Neural cell (in vitro differentiated cells): ENCODE measurements around the gene BTG4. TPM values are rescaled to one million over a fixed set of nuclear protein-coding genes. Genes with fewer than 3 reads are reported as not detected.

Source experiments
- H2AFZ ChIP-seq: fragments of 200-600, 300-800 bp; sonication (generic), shearing (Covaris generic); 2 replicates; pipeline ENCODE4 v1.6.0; 2014; ENCODE audit warnings: low read depth, mild to moderate bottlenecking, antibody characterized with exemption, low read length, moderate library complexity
- H3F3A ChIP-seq: fragments of 200-600 bp; shearing (Covaris generic); 2 replicates; pipeline ENCODE4 v1.6.1; 2016; ENCODE audit warnings: mild to moderate bottlenecking, moderate library complexity, mixed read lengths, antibody characterized with exemption, low read length; ENCODE audit not compliant: insufficient read depth, poor library complexity, severe bottlenecking
- H3K27ac ChIP-seq: fragments of 200-600, 300-800 bp; sonication (generic), shearing (Covaris generic); 2 replicates; pipeline ENCODE4 v1.5.1; 2014; ENCODE audit warnings: mild to moderate bottlenecking, low read length, moderate library complexity
- H3K27me3 ChIP-seq: fragments of 300-800, 200-600 bp; sonication (generic), shearing (Covaris generic); 2 replicates; pipeline ENCODE4 v1.6.0; 2014; ENCODE audit warnings: mild to moderate bottlenecking, low read depth, low read length, moderate library complexity; ENCODE audit not compliant: insufficient read depth
- H3K36me3 ChIP-seq: fragments of 300-800, 200-600 bp; sonication (generic), shearing (Covaris generic); 2 replicates; pipeline ENCODE4 v1.5.1; 2014; ENCODE audit warnings: mild to moderate bottlenecking, antibody characterized with exemption, low read length, moderate library complexity; ENCODE audit not compliant: insufficient read depth
- H3K4me2 ChIP-seq: fragments of 300-800, 200-600 bp; sonication (generic), shearing (Covaris generic); 2 replicates; pipeline ENCODE4 v1.6.0; 2014; ENCODE audit warnings: mild to moderate bottlenecking, low read length
- H3K4me3 ChIP-seq: fragments of 300-800, 200-600 bp; sonication (generic), shearing (Covaris generic); 2 replicates; pipeline ENCODE4 v1.5.1; 2014; ENCODE audit warnings: mild to moderate bottlenecking, low read length, moderate library complexity
- H3K79me2 ChIP-seq: fragments of 200-600 bp; shearing (Covaris generic); replicated peaks from 2 replicates; pipeline ENCODE4 v1.6.0; 2014; ENCODE audit warnings: mild to moderate bottlenecking, low read length, moderate library complexity; ENCODE audit not compliant: insufficient read depth
- H3K9ac ChIP-seq: fragments of 300-800, 200-600 bp; sonication (generic), shearing (Covaris generic); 2 replicates; pipeline ENCODE4 v1.6.1; 2016; ENCODE audit warnings: mild to moderate bottlenecking, low read length, mixed read lengths
- H3K9me2 ChIP-seq: fragments of 200-600 bp; shearing (Covaris generic); 2 replicates; pipeline ENCODE4 v1.6.1; 2016; ENCODE audit warnings: mild to moderate bottlenecking, low read length, mixed read lengths; ENCODE audit not compliant: insufficient read depth
- H3K9me3 ChIP-seq: fragments of 200-600, 300-800 bp; sonication (generic), shearing (Covaris generic); 2 replicates; pipeline ENCODE4 v1.6.1; 2016; ENCODE audit warnings: mild to moderate bottlenecking, mixed run types, low read length, moderate library complexity, mixed read lengths
- H4K20me1 ChIP-seq: fragments of 200-600 bp; shearing (Covaris generic); 2 replicates; pipeline ENCODE4 v1.6.1; 2016; ENCODE audit warnings: mild to moderate bottlenecking, mixed run types; ENCODE audit not compliant: insufficient read depth
- EP300 ChIP-seq: fragments of 450-650 bp; conservative IDR thresholded peaks from 2 replicates; pipeline ENCODE4 v1.6.1; 2014; ENCODE audit warnings: antibody characterized with exemption, mild to moderate bottlenecking, moderate library complexity; ENCODE audit not compliant: poor library complexity, severe bottlenecking
- EZH2 ChIP-seq: fragments of 200-600, 300-800 bp; shearing (Covaris generic), sonication (generic); IDR thresholded peaks from 2 replicates; pipeline ENCODE4 v1.6.1; 2014; ENCODE audit warnings: antibody characterized with exemption, low read length, borderline replicate concordance, mild to moderate bottlenecking; ENCODE audit not compliant: insufficient read depth, poor library complexity, severe bottlenecking
- MXI1 ChIP-seq: fragments of 450-650 bp; conservative IDR thresholded peaks from 2 replicates; pipeline ENCODE4 v1.6.1; 2014; ENCODE audit warnings: antibody characterized with exemption, mild to moderate bottlenecking; ENCODE audit not compliant: poor library complexity, severe bottlenecking
- POLR2AphosphoS5 ChIP-seq: IDR thresholded peaks from 2 replicates; pipeline ENCODE4 v1.6.1; 2012
- RAD21 ChIP-seq: fragments of 450-650 bp; conservative IDR thresholded peaks from 2 replicates; pipeline ENCODE4 v1.6.1; 2014; ENCODE audit warnings: antibody characterized with exemption, mild to moderate bottlenecking, moderate library complexity
- SMC3 ChIP-seq: fragments of 450-650 bp; conservative IDR thresholded peaks from 2 replicates; pipeline ENCODE4 v1.6.1; 2014; ENCODE audit warnings: antibody characterized with exemption, mild to moderate bottlenecking, moderate library complexity; ENCODE audit not compliant: poor library complexity
- TAF1 ChIP-seq: IDR thresholded peaks from 2 replicates; pipeline ENCODE4 v1.6.1; 2012; ENCODE audit warnings: low read depth
- polyA plus RNA-seq: library from polyadenylated mRNA; depleted of rRNA; stranded (reverse); fragments of >200 nt; gene quantifications from 2 replicates; pipeline ENCODE4 v1.2.3, GENCODE V29; 2014
- TF ChIP-seq, protein P1 (sequence below): fragments of 450-650 bp; IDR thresholded peaks from 2 replicates; pipeline ENCODE4 v1.5.1; 2014; ENCODE audit warnings: antibody characterized with exemption, mild to moderate bottlenecking, moderate library complexity; ENCODE audit not compliant: poor library complexity, severe bottlenecking
- TF ChIP-seq, protein P2 (sequence below): IDR thresholded peaks from 2 replicates; pipeline ENCODE4 v1.6.1; 2012; ENCODE audit warnings: borderline replicate concordance

Gene BTG4
- polyA plus RNA-seq, 1 donor from 2014 or later: not detected

DNA sequence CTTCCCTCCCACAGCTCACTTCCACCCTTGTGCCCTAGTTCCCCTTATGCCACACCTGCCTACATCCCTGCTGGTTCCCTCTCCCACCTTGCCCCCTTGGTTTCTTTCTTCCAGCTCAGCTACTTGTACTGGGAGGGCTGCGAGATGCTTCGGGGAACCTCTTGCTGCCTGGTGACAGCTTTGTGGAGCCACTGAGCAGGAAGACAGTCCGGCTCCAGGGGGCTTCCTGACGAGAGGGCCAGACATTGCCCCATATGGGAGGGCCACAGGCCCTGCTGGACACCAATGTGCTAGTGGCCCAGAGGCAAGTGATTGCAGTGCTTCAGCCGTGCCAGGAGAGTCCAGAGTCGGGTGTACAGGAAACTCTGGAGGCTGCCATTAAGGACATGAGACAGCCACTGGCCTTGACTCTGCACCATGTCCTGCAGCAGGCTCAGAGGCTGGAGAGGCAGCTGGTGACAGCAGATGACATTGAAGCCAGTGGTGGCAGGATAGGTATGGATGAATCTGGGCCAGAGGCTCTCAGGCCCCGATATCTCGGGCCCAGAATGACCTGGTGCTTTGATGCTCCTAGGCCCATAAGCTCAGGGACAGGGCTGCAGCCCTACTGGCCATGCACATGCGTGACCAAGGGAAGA lies 54.3 kb downstream of the BTG4 start:
- H3K79me2 ChIP-seq: no peaks in the 10 kb centered on the region
- no peaks in the 10 kb centered on the region for H3K36me3 ChIP-seq
- no peak overlapping the region for H3K27ac ChIP-seq
- no peak overlapping the region for H3K4me2 ChIP-seq
- H2AFZ ChIP-seq: no peak overlapping the region
- no peak for TF ChIP-seq MXI1
- no peak for TF ChIP-seq EZH2
- no peak for TF ChIP-seq SMC3
- TF ChIP-seq, protein P1, sequence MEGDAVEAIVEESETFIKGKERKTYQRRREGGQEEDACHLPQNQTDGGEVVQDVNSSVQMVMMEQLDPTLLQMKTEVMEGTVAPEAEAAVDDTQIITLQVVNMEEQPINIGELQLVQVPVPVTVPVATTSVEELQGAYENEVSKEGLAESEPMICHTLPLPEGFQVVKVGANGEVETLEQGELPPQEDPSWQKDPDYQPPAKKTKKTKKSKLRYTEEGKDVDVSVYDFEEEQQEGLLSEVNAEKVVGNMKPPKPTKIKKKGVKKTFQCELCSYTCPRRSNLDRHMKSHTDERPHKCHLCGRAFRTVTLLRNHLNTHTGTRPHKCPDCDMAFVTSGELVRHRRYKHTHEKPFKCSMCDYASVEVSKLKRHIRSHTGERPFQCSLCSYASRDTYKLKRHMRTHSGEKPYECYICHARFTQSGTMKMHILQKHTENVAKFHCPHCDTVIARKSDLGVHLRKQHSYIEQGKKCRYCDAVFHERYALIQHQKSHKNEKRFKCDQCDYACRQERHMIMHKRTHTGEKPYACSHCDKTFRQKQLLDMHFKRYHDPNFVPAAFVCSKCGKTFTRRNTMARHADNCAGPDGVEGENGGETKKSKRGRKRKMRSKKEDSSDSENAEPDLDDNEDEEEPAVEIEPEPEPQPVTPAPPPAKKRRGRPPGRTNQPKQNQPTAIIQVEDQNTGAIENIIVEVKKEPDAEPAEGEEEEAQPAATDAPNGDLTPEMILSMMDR: no peak
- TF ChIP-seq EP300: no peak
- TF ChIP-seq POLR2AphosphoS5: no peak
- TF ChIP-seq RAD21: no peak
- TF ChIP-seq, protein P2, sequence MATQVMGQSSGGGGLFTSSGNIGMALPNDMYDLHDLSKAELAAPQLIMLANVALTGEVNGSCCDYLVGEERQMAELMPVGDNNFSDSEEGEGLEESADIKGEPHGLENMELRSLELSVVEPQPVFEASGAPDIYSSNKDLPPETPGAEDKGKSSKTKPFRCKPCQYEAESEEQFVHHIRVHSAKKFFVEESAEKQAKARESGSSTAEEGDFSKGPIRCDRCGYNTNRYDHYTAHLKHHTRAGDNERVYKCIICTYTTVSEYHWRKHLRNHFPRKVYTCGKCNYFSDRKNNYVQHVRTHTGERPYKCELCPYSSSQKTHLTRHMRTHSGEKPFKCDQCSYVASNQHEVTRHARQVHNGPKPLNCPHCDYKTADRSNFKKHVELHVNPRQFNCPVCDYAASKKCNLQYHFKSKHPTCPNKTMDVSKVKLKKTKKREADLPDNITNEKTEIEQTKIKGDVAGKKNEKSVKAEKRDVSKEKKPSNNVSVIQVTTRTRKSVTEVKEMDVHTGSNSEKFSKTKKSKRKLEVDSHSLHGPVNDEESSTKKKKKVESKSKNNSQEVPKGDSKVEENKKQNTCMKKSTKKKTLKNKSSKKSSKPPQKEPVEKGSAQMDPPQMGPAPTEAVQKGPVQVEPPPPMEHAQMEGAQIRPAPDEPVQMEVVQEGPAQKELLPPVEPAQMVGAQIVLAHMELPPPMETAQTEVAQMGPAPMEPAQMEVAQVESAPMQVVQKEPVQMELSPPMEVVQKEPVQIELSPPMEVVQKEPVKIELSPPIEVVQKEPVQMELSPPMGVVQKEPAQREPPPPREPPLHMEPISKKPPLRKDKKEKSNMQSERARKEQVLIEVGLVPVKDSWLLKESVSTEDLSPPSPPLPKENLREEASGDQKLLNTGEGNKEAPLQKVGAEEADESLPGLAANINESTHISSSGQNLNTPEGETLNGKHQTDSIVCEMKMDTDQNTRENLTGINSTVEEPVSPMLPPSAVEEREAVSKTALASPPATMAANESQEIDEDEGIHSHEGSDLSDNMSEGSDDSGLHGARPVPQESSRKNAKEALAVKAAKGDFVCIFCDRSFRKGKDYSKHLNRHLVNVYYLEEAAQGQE: no peak
- no peak for TF ChIP-seq TAF1
- H3K9me3 ChIP-seq: no peaks in the 10 kb centered on the region
- no peaks in the 10 kb centered on the region for H3K27me3 ChIP-seq
- H3K9ac ChIP-seq: no peak overlapping the region
- H3K4me3 ChIP-seq: no peak overlapping the region
- H4K20me1 ChIP-seq: no peaks in the 10 kb centered on the region
- H3F3A ChIP-seq: no peaks in the 10 kb centered on the region
- no peaks in the 10 kb centered on the region for H3K9me2 ChIP-seq

DNA sequence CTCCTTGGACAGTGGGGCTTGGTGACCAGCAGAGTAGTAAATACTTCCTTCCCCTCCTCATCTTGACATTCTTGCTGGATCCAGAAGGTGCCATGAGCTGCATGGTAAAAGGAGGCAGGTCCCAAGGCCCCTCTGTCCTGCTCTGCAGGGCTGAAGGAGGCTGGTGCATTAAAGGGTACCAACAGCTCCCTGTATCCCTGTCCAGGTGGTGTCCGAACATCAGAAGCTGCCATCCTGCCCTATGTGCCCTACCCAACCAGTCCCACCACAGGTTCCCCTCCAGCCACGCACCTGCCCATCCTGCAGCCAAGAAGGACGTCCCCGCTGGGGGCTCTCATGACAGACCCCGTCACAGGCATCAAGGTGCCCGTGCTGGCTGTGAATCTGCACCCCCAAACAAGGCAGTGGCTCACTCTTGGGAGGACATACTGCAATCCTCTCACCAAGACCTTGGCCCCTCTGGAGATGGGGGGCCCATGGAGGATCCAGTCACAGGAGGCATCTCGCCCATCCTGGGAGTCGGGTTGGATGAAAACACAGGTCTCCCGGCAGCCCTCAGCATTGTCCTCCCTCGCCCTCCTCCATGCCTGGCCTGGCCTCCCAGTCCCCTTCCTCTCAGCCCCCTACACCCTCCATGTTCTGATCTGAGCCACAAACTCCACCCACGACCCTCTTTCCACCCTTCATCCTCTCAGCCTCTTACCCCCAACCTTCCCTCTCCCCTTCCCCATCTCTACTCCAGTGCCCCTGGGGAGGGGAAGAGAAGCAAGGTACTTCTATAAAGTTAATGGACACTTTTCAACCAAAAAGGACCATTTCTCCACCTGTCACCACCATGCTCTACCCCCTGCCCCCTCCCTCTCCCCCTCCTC lies 55.1 kb downstream of the BTG4 start:
- H3K27ac ChIP-seq: no peak overlapping the region
- H3K9me3 ChIP-seq: no peaks in the 10 kb centered on the region
- H3K9ac ChIP-seq: no peak overlapping the region
- TF ChIP-seq EZH2 (no peak), EP300 (no peak), SMC3 (no peak), MXI1 (no peak), RAD21 (no peak), TAF1 (no peak), POLR2AphosphoS5 (no peak)
- TF ChIP-seq, protein P1: no peak
- TF ChIP-seq, protein P2: no peak
- no peaks in the 10 kb centered on the region for H3K9me2 ChIP-seq
- no peaks in the 10 kb centered on the region for H3K27me3 ChIP-seq
- H3K79me2 ChIP-seq: no peaks in the 10 kb centered on the region
- no peak overlapping the region for H3K4me3 ChIP-seq
- no peaks in the 10 kb centered on the region for H3F3A ChIP-seq
- no peaks in the 10 kb centered on the region for H3K36me3 ChIP-seq
- no peak overlapping the region for H2AFZ ChIP-seq
- H3K4me2 ChIP-seq: no peak overlapping the region
- no peaks in the 10 kb centered on the region for H4K20me1 ChIP-seq
